Measurements from ENCODE around the gene APEH. TPM values are rescaled to one million over a fixed set of nuclear protein-coding genes. Genes with fewer than 3 reads are reported as not detected.

The APEH gene
- total and polyA plus RNA-seq, 10 of the 15 experiments (the other 5 are each of a cell fraction or from before 2014, with no cell fraction given), result 74.4 to 214 (median 131) TPM

- no peak for TF ChIP-seq ZBTB40 (IDR thresholded peaks at IDR 0.05; ENCODE audit: borderline replicate concordance)
- no peak for TF ChIP-seq NFIC (IDR thresholded peaks at IDR 0.05; ENCODE audit: low read depth, low read length)
- TF ChIP-seq, protein P1, sequence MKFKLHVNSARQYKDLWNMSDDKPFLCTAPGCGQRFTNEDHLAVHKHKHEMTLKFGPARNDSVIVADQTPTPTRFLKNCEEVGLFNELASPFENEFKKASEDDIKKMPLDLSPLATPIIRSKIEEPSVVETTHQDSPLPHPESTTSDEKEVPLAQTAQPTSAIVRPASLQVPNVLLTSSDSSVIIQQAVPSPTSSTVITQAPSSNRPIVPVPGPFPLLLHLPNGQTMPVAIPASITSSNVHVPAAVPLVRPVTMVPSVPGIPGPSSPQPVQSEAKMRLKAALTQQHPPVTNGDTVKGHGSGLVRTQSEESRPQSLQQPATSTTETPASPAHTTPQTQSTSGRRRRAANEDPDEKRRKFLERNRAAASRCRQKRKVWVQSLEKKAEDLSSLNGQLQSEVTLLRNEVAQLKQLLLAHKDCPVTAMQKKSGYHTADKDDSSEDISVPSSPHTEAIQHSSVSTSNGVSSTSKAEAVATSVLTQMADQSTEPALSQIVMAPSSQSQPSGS (IDR thresholded peaks at IDR 0.05; ENCODE audit: low read length), result no peak
- peak; percentile 83 for TF ChIP-seq SP1 (IDR thresholded peaks at IDR 0.05; ENCODE audit: low read depth, low read length)
- TF ChIP-seq, protein P2, sequence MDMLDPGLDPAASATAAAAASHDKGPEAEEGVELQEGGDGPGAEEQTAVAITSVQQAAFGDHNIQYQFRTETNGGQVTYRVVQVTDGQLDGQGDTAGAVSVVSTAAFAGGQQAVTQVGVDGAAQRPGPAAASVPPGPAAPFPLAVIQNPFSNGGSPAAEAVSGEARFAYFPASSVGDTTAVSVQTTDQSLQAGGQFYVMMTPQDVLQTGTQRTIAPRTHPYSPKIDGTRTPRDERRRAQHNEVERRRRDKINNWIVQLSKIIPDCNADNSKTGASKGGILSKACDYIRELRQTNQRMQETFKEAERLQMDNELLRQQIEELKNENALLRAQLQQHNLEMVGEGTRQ (IDR thresholded peaks at IDR 0.05; ENCODE audit: borderline replicate concordance, low read depth, low read length), result no peak
- peak; percentile 62 for TF ChIP-seq MXI1 (IDR thresholded peaks at IDR 0.05; ENCODE audit: low read depth, low read length)
- TF ChIP-seq CHD4 (IDR thresholded peaks at IDR 0.05), result no peak
- TF ChIP-seq CBX3 (IDR thresholded peaks at IDR 0.05; ENCODE audit: borderline replicate concordance, low read depth), result no peak
- TF ChIP-seq PKNOX1 (IDR thresholded peaks at IDR 0.05), result peak; percentile 37; the same call in 1 of the 2 replicates
- TF ChIP-seq ZNF217 (IDR thresholded peaks at IDR 0.05), result no peak
- TF ChIP-seq, protein P3, sequence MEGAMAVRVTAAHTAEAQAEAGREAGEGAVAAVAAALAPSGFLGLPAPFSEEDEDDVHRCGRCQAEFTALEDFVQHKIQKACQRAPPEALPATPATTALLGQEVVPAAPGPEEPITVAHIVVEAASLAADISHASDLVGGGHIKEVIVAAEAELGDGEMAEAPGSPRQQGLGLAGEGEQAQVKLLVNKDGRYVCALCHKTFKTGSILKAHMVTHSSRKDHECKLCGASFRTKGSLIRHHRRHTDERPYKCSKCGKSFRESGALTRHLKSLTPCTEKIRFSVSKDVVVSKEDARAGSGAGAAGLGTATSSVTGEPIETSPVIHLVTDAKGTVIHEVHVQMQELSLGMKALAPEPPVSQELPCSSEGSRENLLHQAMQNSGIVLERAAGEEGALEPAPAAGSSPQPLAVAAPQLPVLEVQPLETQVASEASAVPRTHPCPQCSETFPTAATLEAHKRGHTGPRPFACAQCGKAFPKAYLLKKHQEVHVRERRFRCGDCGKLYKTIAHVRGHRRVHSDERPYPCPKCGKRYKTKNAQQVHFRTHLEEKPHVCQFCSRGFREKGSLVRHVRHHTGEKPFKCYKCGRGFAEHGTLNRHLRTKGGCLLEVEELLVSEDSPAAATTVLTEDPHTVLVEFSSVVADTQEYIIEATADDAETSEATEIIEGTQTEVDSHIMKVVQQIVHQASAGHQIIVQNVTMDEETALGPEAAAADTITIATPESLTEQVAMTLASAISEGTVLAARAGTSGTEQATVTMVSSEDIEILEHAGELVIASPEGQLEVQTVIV (IDR thresholded peaks at IDR 0.05; ENCODE audit: borderline replicate concordance, partially characterized antibody), result peak; percentile 32
- peak; percentile 47; the same call in 1 of the 2 replicates for TF ChIP-seq TARDBP (IDR thresholded peaks at IDR 0.05; ENCODE audit: borderline replicate concordance)
- TF ChIP-seq SREBF1 (IDR thresholded peaks at IDR 0.05; ENCODE audit: low read length), result no peak
- peak; percentile 96 for TF ChIP-seq CREB1 (IDR thresholded peaks at IDR 0.05; ENCODE audit: low read depth)
- TF ChIP-seq FOXK2 (IDR thresholded peaks at IDR 0.05), result no peak
Observed at GRCh38 chr3:49723628-49724551, 49.7 kb downstream of the APEH start, which contains the start of gene GMPPB (continued).

Data from GM12878 (cell line).